ENCODE measurements around the gene PIP4K2C.
"Not testable (repeated sequence)": the region's sequence is repeated elsewhere in the genome, so short reads cannot be mapped to it uniquely, and the experiment has no call there.

Gene PIP4K2C

GRCh38 chr12:57630891-57631433 is 40.0 kb downstream of the PIP4K2C start:
- no peak overlapping the region for H3K4me3 ChIP-seq (ENCODE audit: low read depth, low read length)
- TF ChIP-seq CTCF (IDR thresholded peaks at IDR 0.05; ENCODE audit: borderline replicate concordance, insufficient read depth, low read depth, low read length): no peak

- H3K4me3 ChIP-seq (ENCODE audit: low read depth, low read length): no peak overlapping the region
- no peak for TF ChIP-seq CTCF (IDR thresholded peaks at IDR 0.05; ENCODE audit: borderline replicate concordance, insufficient read depth, low read depth, low read length)
Measured at GRCh38 chr12:57631566-57632072, 40.6 kb downstream of the PIP4K2C start.

- peak overlapping the region; percentile 48 for H3K4me3 ChIP-seq (ENCODE audit: low read depth, low read length)
- peak; percentile 13; the same call in 1 of the 2 replicates for TF ChIP-seq CTCF (IDR thresholded peaks at IDR 0.05; ENCODE audit: borderline replicate concordance, insufficient read depth, low read depth, low read length)
Measured at GRCh38 chr12:57632073-57632957, 41.3 kb downstream of the PIP4K2C start.

GRCh38 chr12:57632958-57633840 is 42.2 kb downstream of the PIP4K2C start, which contains the start of gene B4GALNT1:
Gene B4GALNT1 (minus strand): TSS chr12:57633201. CDS start chr12:57632132, 1,069 bp downstream.
- peak; percentile 97 for TF ChIP-seq CTCF (IDR thresholded peaks at IDR 0.05; ENCODE audit: borderline replicate concordance, insufficient read depth, low read depth, low read length)
- peak within 1 kb of the TSS; percentile 48 for H3K4me3 ChIP-seq (ENCODE audit: low read depth, low read length)

- H3K4me3 ChIP-seq (ENCODE audit: low read depth, low read length): not testable (repeated sequence)
Measured at GRCh38 chr12:57636731-57637130, 45.7 kb downstream of the PIP4K2C start.

GRCh38 chr12:57637364-57637763 is 46.4 kb downstream of the PIP4K2C start:
- TF ChIP-seq CTCF (IDR thresholded peaks at IDR 0.05; ENCODE audit: borderline replicate concordance, insufficient read depth, low read depth, low read length): no peak
- no peak overlapping the region for H3K4me3 ChIP-seq (ENCODE audit: low read depth, low read length)

GRCh38 chr12:57638096-57638495 is 47.1 kb downstream of the PIP4K2C start:
- no peak for TF ChIP-seq CTCF (IDR thresholded peaks at IDR 0.05; ENCODE audit: borderline replicate concordance, insufficient read depth, low read depth, low read length)
- H3K4me3 ChIP-seq (ENCODE audit: low read depth, low read length): no peak overlapping the region

Data from GM12875 (cell line).